ENCODE results near the gene TRPC6.

The TRPC6 gene

DNA sequence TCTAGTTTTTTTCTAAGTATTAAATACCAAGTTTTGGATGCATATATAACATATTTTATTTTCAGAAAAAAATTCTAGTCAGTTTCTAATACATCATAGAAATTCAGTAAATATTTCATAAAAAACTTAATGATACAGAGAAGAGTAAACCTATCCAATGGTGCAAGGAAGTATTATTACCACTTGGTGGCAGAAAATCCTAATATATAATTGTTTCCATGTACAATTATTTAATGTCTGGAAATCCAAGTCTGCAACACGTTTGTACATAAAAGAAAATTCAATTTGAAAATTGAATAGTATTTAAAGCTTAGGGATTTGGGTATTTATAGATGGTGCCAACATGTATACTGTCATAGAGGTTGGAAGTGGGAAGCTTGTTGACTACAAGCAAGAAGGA lies 127.0 kb downstream of the TRPC6 start:
- TF ChIP-seq CTCF (IDR thresholded peaks at IDR 0.05; ENCODE audit: control extremely low read depth, extremely low read depth, low read depth, missing control alignments), result peak; percentile 14
- ChIA-PET POLR2A (no interaction called here), CTCF (interaction anchor here (0.7 to 1.7 kb wide), 11 partner anchors 11 to 1210 kb away, joined by 3 to 5 read pairs (median 4); no protein-coding TSS in a partner anchor)
- no peak for DNase-seq (ENCODE audit: extremely low spot score)

- TF ChIP-seq CTCF (IDR thresholded peaks at IDR 0.05; ENCODE audit: control extremely low read depth, extremely low read depth, low read depth, missing control alignments), result no peak
- ChIA-PET POLR2A (no interaction called here), CTCF (interaction anchor here (1.6 kb wide), 1 partner anchor 25 kb away, joined by 5 read pairs; no protein-coding TSS in a partner anchor)
- DNase-seq (ENCODE audit: extremely low spot score), result no peak
These were observed 130.1 kb downstream of the TRPC6 start for GRCh38 chr11:101453682-101454081.

- no peak for DNase-seq (ENCODE audit: extremely low spot score)
- POLR2A ChIA-PET, result no interaction called here
- no peak for TF ChIP-seq CTCF (IDR thresholded peaks at IDR 0.05; ENCODE audit: control extremely low read depth, extremely low read depth, low read depth, missing control alignments)
- CTCF ChIA-PET, result interaction anchor here (1.0 kb wide), 1 partner anchor 9 kb away, joined by 3 read pairs; no protein-coding TSS in a partner anchor
These were observed 134.8 kb downstream of the TRPC6 start for GRCh38 chr11:101448881-101449442.

GRCh38 chr11:101446726-101447125 lies 137.1 kb downstream of the TRPC6 start:
- no peak for TF ChIP-seq CTCF (IDR thresholded peaks at IDR 0.05; ENCODE audit: control extremely low read depth, extremely low read depth, low read depth, missing control alignments)
- POLR2A ChIA-PET, result no interaction called here
- CTCF ChIA-PET, result interaction anchor here (1.5 to 2.3 kb wide), 3 partner anchors 11 to 18 kb away, joined by 4 to 13 read pairs (median 5); no protein-coding TSS in a partner anchor
- no peak for DNase-seq (ENCODE audit: extremely low spot score)

- TF ChIP-seq CTCF (IDR thresholded peaks at IDR 0.05; ENCODE audit: control extremely low read depth, extremely low read depth, low read depth, missing control alignments), result no peak
- no peak for DNase-seq (ENCODE audit: extremely low spot score)
- ChIA-PET CTCF (interaction anchor here (1.5 to 2.3 kb wide), 3 partner anchors 10 to 18 kb away, joined by 4 to 13 read pairs (median 5); no protein-coding TSS in a partner anchor), POLR2A (no interaction called here)
These were observed 137.6 kb downstream of the TRPC6 start for GRCh38 chr11:101446238-101446637.

- no peak for TF ChIP-seq CTCF (IDR thresholded peaks at IDR 0.05; ENCODE audit: control extremely low read depth, extremely low read depth, low read depth, missing control alignments)
- POLR2A ChIA-PET, result no interaction called here
- CTCF ChIA-PET, result interaction anchor here (1.5 to 2.3 kb wide), 3 partner anchors 10 to 17 kb away, joined by 4 to 13 read pairs (median 5); no protein-coding TSS in a partner anchor
- no peak for DNase-seq (ENCODE audit: extremely low spot score)
These were observed 138.0 kb downstream of the TRPC6 start for GRCh38 chr11:101445761-101446160.
